H54 (cell line): ENCODE results near the gene CARS1.
"Not testable (repeated sequence)": the region's sequence is repeated elsewhere in the genome, so short reads cannot be mapped to it uniquely, and the experiment has no call there.

ENCODE experiments used
- DNase-seq: peaks from one replicate; pipeline ENCODE4 v3.0.0; 2011; ENCODE audit warnings: low spot score, mixed read lengths; ENCODE audit not compliant: insufficient read length
- FAIRE-seq: peaks from 3 replicates; lab custom pipeline; 2011; peaks lifted over from hg19 to GRCh38; lab: Jason Lieb, UNC
- POLR2A ChIP-seq: IDR thresholded peaks from 2 replicates; pipeline ENCODE4 v1.6.1; 2011; ENCODE audit warnings: low read depth, mild to moderate bottlenecking, low read length

The CARS1 gene

DNA sequence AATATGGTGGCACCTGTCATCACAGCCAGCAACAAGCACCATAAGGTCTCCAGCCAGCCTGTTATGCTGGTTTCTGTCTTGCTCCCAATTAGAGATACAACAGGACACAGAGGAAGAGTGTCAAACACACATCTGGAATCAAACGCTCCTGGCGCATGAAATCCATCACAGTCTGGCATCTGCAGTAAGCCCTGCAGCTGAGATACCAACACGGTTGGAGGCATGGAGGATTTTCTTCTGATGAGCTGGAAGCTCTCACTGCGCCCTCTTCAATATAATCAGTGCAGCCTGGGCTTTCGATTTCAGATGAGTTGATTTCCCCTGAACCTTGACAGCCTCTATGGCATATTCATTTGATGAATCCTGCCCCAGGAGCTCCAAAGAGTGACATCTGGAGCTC lies 27.8 kb upstream of the CARS1 start:
- no peak for TF ChIP-seq POLR2A
- DNase-seq, result no peak
- no peak for FAIRE-seq

DNA sequence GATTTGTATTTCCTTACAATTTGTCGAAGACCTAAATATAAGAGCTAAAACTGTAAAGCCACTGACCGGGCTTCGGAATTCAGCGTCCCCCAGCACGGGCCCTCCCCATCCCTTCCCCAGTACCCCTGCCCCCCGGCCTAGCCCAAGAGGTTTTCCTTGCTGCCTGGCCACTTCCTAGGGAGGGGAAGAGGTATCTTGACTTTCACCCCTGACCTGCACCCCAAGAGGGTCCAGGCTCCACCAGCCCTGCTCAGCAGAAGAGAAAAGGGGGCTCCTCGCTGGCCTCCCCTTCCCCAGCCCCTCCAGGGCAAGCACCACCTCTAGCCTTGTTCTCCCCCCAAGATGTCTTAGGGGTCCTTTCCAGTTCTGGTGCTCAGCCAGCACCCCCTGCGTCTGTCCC lies 26.1 kb upstream of the CARS1 start:
- DNase-seq (no peak), FAIRE-seq (no peak)
- no peak for TF ChIP-seq POLR2A

DNA sequence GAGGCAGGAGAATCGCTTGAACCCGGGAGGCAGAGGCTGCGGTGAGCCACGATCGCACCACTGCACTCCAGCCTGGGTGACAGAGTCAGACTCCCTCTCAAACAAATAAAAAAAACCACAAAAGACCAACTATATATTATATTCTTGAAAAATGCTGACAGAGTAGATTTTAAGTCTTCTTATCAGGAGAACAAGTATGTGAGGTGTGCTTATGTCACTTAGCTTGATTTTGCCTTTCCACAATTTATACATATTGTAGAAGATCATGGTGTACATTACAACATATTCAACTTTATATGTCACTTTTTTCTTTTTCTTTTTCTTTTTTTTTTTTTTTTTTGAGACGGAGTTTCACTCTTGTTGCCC lies 24.1 kb upstream of the CARS1 start:
- FAIRE-seq, result no peak
- no peak for DNase-seq
- no peak for TF ChIP-seq POLR2A

DNA sequence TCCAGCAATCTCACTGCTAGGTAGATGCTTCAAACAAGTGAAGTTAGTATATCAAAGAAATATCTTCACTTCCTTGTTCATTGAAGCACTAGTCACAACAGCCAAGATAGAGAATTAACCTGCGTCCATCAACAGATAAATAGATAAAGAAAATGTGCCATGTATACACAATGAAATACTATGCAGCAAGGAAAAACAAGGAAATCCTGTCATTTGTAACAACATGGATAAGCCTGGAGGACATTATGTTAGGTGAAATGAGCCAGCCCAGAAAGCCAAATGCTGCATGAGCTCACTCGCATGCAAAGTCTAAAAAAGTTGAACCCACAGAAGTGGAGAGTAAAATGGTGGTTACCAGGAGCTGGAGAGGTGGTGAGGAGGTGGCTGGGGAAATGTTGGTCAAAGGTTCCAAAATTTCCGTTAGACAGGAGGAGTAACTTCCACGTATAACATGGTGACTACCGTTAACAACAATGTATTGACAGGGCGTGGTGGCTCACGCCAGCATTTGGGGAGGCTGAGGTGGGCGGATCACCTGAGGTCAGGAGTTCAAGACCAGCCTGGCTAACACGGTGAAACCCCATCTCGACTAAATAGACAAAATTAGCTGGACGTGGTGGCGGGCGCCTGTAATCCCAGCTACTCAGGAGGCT lies 23.6 kb upstream of the CARS1 start:
- no peak for FAIRE-seq
- no peak for TF ChIP-seq POLR2A
- DNase-seq, result no peak

DNA sequence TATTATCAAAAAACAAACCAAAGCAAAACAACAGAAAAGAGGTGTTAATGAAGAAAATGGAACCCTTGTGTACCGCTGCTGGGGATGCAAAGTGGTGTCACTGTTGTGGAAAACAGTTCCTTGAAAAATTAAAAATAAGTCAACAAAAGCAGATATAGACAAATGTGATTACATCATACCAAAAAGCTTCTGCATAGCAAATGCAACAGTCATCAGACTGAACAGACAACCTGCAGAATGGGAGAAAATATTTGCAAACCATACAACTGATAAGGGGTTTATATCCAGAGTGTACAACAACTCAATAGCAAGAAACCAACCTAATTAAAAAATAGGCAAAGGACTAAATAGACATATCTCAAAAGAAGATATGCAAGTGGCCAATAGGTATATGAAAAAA lies 22.9 kb upstream of the CARS1 start:
- DNase-seq (no peak), FAIRE-seq (no peak)
- no peak for TF ChIP-seq POLR2A

DNA sequence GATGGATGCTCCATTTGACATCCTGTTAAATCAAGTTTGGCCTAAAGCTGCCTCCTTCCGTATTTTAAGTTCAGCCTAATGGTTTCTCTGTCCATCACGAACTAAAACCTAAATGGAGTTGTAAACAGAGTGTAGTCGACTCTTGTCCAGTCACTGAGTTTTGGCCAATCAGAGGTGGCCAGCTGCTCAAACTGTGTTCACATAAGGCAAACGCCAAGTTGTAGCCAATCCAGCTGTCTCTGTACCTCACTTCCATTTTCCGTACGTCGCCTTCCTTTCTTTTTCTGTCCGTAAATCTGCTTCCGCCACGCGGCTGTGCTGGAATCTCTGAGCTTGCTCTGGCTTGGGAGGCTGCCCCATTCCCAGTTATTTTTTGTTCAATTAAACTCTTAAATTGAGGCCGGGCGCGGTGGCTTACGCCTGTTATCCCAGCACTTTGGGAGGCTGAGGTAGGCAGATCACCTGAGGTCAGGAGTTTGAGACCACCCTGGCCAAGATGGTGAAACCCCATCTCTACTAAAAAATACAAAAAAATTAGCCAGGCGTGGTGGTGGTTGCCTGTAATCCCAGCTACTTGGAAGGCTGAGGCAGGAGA lies 20.7 kb upstream of the CARS1 start:
- TF ChIP-seq POLR2A, result no peak
- DNase-seq, result no peak
- no peak for FAIRE-seq

DNA sequence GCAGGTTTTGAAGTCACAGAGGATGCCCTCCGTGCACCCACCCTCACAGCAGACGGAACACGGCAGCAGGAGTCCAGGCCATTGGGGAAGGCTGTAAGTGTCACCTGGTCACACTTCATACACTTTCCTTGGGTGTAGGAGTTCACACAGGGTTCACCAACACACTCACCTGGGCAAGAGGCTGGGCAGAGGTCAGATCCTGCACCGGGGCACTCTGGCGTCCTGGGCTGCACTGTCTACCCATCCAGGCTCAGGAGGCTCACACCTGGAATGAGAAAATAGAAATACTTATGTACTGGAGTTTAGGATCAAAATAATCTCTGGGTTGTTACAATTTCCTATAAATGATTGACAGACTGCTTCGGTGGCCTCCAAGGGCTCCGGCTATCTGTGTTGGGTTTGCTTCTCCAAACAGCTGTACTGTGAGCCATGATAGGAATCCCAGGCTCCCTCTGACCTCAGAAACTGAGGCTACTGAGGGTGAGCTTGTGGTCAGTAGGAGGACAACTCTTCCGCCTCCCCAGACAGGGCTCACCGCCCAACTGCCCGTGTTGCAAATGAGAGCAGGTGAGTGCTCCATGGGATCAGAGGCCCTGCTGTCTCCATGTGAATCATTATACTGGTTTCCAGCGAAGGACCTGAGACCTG lies 20.1 kb upstream of the CARS1 start:
- FAIRE-seq (no peak), DNase-seq (no peak)
- TF ChIP-seq POLR2A, result no peak

DNA sequence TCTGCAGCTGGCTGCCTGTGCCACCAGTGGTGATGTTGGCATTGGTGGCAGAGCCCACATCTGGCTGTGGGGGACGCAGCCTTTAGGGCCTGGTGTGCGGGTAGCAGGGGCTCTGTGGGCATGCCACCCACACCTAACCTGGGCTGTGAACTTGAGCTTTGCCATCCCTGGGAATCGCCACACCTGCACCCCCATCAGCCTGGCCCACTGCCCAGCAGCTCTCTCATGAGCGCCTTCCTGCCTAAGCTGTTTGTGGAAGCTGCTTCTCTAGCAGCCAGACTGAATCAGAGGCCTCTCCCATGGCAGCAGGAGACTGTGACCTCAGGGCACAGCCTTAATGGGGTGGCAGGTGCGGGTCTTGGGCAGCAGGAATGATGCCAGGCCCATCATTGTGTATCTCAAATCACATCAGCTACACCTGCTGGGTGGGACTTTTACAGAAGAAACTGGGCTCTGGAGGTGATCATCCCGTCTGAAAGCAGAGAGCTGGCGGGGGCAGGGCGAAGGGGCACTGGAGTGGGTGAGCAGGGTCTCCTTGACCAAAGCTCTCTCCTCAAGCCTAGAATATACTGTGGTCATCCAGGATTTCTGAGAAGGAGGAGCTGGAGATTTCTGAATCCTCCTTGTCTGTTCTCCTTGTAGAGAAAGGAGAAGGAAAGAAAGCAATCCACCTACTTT lies 17.8 kb upstream of the CARS1 start:
- no peak for FAIRE-seq
- no peak for TF ChIP-seq POLR2A
- no peak for DNase-seq

DNA sequence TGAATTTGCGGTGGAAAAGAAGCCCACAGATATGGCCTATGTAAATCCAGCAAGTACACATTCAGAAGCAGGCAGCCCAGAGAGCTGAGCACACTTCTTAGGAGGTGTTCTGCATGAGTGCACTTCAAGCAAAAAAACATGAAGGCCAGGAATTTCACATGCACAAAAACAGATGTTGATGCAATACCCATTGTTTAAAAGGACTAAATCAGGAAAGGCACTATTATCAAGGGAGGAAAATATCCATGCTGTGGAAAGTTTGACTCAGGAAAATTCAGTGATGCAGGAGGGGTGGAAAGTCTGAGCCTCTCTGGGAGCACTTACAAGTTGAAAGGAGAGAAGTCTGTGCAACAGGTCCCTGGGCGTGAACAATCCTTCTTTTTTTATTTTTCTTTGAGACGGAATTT lies 15.8 kb upstream of the CARS1 start:
- no peak for TF ChIP-seq POLR2A
- FAIRE-seq (no peak), DNase-seq (no peak)

DNA sequence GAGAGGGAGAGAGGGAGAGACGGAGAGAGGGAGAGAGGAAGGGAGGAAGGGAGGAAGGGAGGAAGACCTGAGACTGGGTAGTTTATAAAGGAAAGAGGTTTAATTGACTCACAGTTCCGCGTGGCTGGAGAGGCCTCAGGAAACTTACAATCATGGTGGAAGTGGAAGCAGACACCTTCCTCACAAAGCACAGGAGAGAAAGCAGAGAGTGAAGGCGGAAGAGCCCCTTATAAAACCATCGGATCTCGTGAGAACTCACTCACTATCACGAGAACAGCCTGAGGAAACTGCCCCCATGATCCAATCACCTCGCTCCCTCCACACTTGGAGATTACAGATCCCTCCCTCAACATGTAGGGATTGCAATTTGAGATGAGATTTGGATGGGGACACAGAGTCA lies 12.2 kb upstream of the CARS1 start:
- FAIRE-seq, result no peak

DNA sequence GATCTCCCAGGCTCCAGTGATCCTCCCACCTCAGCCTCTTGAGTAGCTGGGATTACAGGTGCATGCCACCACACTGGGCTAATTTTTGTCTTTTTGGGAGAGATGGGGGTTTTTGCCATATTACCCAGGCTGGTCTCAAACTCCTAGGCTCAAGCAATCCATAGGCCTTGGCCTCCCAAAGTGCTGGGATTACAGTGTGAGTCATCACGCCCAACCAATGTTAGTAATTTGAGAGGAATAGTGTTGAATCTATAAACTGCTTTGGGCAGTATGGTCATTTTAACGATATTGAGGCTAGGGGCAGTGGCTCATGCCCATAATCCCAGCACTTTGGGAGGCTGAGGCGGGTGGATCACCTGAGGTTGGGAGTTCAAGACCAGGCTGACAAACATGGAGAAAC lies 9.1 kb upstream of the CARS1 start:
- not testable (repeated sequence) for DNase-seq, FAIRE-seq

More for the DNA sequence above, 12.2 kb upstream of the CARS1 start:
- TF ChIP-seq POLR2A, result no peak
- DNase-seq, result no peak

DNA sequence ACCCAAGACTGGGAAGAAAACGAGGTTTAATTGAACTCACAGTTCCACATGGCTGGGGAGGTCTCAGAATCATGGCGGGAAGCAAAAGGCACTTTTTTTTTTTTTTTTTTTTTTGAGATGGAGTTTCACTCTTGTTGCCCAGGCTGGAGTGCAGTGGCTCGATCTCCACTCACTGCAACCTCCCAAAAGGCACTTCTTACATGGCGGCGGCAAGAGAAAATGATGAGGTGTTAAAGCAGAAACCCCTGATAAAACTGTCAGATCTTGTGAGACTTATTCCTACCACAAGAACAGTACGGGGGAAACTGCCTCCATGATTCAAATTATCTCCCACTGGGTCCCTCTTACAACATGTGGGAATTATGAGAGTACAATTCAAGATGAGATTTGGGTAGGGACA lies 7.5 kb upstream of the CARS1 start:
- not testable (repeated sequence) for FAIRE-seq, DNase-seq

DNA sequence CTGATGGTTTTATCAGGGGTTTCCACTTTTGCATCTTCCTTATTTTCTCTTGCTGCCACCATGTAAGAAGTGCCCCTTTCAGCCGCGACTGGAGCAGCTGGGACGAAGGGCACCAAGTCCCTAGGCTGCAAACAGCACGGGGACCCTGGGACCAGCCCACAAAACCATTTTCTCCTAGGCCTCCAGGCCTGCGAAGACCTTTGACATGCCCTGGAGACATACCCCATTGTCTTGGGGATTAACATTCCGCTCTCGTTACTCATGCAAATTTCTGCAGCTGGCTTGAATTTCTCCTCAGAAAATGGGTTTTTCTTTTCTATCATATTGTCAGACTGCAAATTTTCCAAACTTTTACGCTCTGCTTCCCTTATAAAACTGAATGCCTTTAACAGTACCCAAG lies 6.7 kb upstream of the CARS1 start:
- DNase-seq, FAIRE-seq: not testable (repeated sequence)

DNA sequence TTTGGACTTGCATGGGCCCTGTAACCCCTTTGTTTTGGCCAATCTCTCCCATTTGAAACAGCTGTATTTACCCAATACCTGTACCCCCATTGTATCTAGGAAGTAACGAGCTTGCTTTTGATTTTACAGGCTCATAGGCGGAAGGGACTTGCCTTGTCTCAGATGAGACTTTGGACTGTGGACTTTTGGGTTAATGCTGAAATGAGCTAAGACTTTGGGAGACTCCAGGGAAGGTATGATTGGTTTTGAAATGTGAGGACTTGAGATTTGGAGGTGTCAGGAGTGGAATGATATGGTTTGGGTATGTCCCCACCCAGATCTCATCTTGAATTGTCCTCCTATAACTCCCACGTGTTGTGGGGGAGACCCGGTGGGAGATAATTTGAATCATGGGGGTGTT lies 6.2 kb upstream of the CARS1 start:
- DNase-seq, FAIRE-seq: not testable (repeated sequence)
